SK-N-MC (cell line): Measurements from ENCODE around the gene NUDT15.

ENCODE experiments used
- EZH2 ChIP-seq: fragments of 200-600 bp; sonication (generic); IDR thresholded peaks from one replicate; pipeline ENCODE4 v1.6.1; 2017; ENCODE audit warnings: antibody characterized with exemption
- POLR2AphosphoS5 ChIP-seq: IDR thresholded peaks from 2 replicates; pipeline ENCODE4 v1.6.1; 2012; ENCODE audit warnings: mild to moderate bottlenecking, low read depth, low read length, borderline replicate concordance

GRCh38 chr13:48037346-48038173, at the start of gene NUDT15:
- TF ChIP-seq EZH2: no peak
- TF ChIP-seq POLR2AphosphoS5: peak; percentile 98
